ENCODE data around the gene COL4A2.

- TF ChIP-seq SP1 (IDR thresholded peaks at IDR 0.05): no peak
- TF ChIP-seq CTCF (IDR thresholded peaks at IDR 0.05; ENCODE audit: low read depth, low read length, missing input control): no peak
- no peak for TF ChIP-seq YY1 (IDR thresholded peaks at IDR 0.05)
- no peak for TF ChIP-seq JUND (IDR thresholded peaks at IDR 0.05)
- no peak for TF ChIP-seq MAX (IDR thresholded peaks at IDR 0.05)
- TF ChIP-seq GABPA (IDR thresholded peaks at IDR 0.05 in 1 of 2, conservative IDR thresholded peaks at IDR 0.05 in 1 of 2): no peak
- no peak for TF ChIP-seq TAF1 (conservative IDR thresholded peaks at IDR 0.05)
- no peak for TF ChIP-seq ATF3 (IDR thresholded peaks at IDR 0.05)
- TF ChIP-seq RXRA (IDR thresholded peaks at IDR 0.05): no peak
- no peak for TF ChIP-seq FOXA1 (IDR thresholded peaks at IDR 0.05)
- TF ChIP-seq REST (IDR thresholded peaks at IDR 0.05): no peak
Measured at GRCh38 chr13:110259651-110260050, 47.4 kb upstream of the COL4A2 start.

All from liver (tissue), 3 donors.